ENCODE results near the gene CYTH3.

CYTH3 gene

DNA sequence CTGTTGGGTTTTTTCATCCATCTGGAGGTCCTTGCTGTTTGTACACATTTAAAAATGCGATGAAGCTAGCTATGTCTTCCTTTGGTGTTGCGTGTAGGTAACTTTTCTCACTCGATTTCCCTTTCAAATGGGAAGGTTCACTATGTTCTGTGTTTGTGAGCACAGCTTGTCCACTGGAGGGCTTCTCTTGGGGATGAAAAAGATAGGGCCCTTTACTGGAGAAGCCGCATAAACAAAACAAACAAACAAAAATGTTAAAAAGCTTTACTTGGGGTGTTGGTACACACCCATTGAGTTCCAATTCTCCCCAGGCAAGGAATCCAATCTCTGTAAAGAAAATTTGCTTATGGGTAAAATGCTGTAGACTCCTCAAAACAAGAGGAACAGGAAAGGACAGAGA lies 23.4 kb downstream of the CYTH3 start:
- H3F3A ChIP-seq (ENCODE audit: insufficient read depth) = no peaks in the 10 kb centered on the region
- no peaks in the 10 kb centered on the region for H3K27me3 ChIP-seq (ENCODE audit: low read length)
- TF ChIP-seq EZH2phosphoT487 (conservative IDR thresholded peaks at IDR 0.05; ENCODE audit: low read length) = no peak
- TF ChIP-seq, protein P1, sequence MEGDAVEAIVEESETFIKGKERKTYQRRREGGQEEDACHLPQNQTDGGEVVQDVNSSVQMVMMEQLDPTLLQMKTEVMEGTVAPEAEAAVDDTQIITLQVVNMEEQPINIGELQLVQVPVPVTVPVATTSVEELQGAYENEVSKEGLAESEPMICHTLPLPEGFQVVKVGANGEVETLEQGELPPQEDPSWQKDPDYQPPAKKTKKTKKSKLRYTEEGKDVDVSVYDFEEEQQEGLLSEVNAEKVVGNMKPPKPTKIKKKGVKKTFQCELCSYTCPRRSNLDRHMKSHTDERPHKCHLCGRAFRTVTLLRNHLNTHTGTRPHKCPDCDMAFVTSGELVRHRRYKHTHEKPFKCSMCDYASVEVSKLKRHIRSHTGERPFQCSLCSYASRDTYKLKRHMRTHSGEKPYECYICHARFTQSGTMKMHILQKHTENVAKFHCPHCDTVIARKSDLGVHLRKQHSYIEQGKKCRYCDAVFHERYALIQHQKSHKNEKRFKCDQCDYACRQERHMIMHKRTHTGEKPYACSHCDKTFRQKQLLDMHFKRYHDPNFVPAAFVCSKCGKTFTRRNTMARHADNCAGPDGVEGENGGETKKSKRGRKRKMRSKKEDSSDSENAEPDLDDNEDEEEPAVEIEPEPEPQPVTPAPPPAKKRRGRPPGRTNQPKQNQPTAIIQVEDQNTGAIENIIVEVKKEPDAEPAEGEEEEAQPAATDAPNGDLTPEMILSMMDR (IDR thresholded peaks at IDR 0.05; ENCODE audit: insufficient read depth, low read length, poor library complexity, severe bottlenecking) = no peak
- H3K9me3 ChIP-seq (ENCODE audit: insufficient read depth, low read length) = no peaks in the 10 kb centered on the region
- no peak overlapping the region for H3K4me3 ChIP-seq (ENCODE audit: insufficient read depth, low read length, poor library complexity, severe bottlenecking)
- no peaks in the 10 kb centered on the region for H3K36me3 ChIP-seq (ENCODE audit: low read length)
- H3K9ac ChIP-seq (ENCODE audit: low read length) = no peak overlapping the region
- no peak overlapping the region for H3K27ac ChIP-seq (ENCODE audit: low read depth, low read length)
- H3K9me2 ChIP-seq (replicated peaks; ENCODE audit: insufficient read depth, low read length) = no peaks in the 10 kb centered on the region
- no peak overlapping the region for H2AFZ ChIP-seq (ENCODE audit: low read depth, low read length, severe bottlenecking)
- no peaks in the 10 kb centered on the region for H4K20me1 ChIP-seq (ENCODE audit: low read depth, low read length)
- no peak overlapping the region for H3K4me2 ChIP-seq (ENCODE audit: low read depth, low read length, poor library complexity, severe bottlenecking)
- H3K79me2 ChIP-seq (ENCODE audit: insufficient read depth, low read length) = no peaks in the 10 kb centered on the region

DNA sequence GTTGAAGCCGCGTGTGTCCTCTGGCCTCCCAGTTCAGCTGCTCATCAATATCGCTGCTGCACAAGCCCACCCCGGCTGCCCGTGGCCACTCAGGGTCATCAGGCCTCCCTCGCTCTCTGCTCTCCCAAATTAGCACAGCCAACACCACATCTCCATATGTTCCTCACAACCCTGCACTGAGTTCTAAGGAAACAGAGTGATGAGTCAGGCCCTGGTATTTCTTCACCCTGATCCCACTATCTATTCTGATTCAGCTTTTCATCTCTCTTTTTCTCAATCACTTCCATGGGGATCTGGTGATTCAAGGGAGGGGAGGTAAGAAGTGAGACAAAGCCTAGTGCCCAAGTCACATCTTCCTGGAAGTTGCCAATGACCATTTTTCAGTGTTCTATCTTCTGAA lies 23.8 kb downstream of the CYTH3 start:
- H2AFZ ChIP-seq (ENCODE audit: low read depth, low read length, severe bottlenecking) = no peak overlapping the region
- H4K20me1 ChIP-seq (ENCODE audit: low read depth, low read length) = no peaks in the 10 kb centered on the region
- H3K4me2 ChIP-seq (ENCODE audit: low read depth, low read length, poor library complexity, severe bottlenecking) = no peak overlapping the region
- no peaks in the 10 kb centered on the region for H3K79me2 ChIP-seq (ENCODE audit: insufficient read depth, low read length)
- no peak overlapping the region for H3K4me3 ChIP-seq (ENCODE audit: insufficient read depth, low read length, poor library complexity, severe bottlenecking)
- TF ChIP-seq, protein P1 (IDR thresholded peaks at IDR 0.05; ENCODE audit: insufficient read depth, low read length, poor library complexity, severe bottlenecking) = no peak
- TF ChIP-seq EZH2phosphoT487 (conservative IDR thresholded peaks at IDR 0.05; ENCODE audit: low read length) = no peak
- no peaks in the 10 kb centered on the region for H3K9me3 ChIP-seq (ENCODE audit: insufficient read depth, low read length)
- H3K9ac ChIP-seq (ENCODE audit: low read length) = no peak overlapping the region
- H3K27ac ChIP-seq (ENCODE audit: low read depth, low read length) = no peak overlapping the region
- H3K9me2 ChIP-seq (replicated peaks; ENCODE audit: insufficient read depth, low read length) = no peaks in the 10 kb centered on the region
- no peaks in the 10 kb centered on the region for H3F3A ChIP-seq (ENCODE audit: insufficient read depth)
- no peaks in the 10 kb centered on the region for H3K36me3 ChIP-seq (ENCODE audit: low read length)
- no peaks in the 10 kb centered on the region for H3K27me3 ChIP-seq (ENCODE audit: low read length)

DNA sequence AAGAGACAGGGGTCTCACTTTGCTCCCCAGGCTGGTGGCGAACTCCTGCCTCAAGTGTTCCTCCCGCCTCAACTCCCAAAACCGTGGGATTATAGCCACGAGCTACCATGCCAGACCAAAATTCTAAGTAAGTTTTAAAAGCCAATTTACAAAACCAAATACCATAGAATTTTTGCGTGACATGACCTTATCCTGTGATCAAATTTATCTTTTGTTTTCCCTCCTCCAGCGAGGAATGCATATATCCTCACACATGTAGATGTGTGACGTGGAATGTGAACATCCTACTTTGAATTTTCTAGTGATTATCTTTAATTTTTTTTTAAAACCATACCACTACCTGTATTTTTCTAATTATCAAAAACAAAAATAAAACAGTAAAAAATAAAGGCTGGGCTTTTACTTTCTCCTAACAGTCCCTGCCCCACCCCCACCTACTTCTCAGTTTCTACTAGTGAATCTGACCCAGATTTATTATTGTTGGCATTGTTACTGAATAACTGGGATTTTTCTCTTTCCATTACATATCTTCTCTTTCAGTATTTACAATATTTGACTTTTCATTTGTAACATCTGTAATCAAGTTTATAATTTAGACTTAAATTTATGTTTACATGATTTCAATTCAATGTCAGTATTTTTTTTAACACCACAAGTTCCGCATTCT lies 26.0 kb downstream of the CYTH3 start:
- TF ChIP-seq EZH2phosphoT487 (conservative IDR thresholded peaks at IDR 0.05; ENCODE audit: low read length) = no peak
- TF ChIP-seq, protein P1 (IDR thresholded peaks at IDR 0.05; ENCODE audit: insufficient read depth, low read length, poor library complexity, severe bottlenecking) = no peak
- H3K9ac ChIP-seq (ENCODE audit: low read length) = no peak overlapping the region
- H3K27ac ChIP-seq (ENCODE audit: low read depth, low read length) = no peak overlapping the region
- H3K79me2 ChIP-seq (ENCODE audit: insufficient read depth, low read length) = no peaks in the 10 kb centered on the region
- H3F3A ChIP-seq (ENCODE audit: insufficient read depth) = no peaks in the 10 kb centered on the region
- no peak overlapping the region for H3K4me3 ChIP-seq (ENCODE audit: insufficient read depth, low read length, poor library complexity, severe bottlenecking)
- H3K9me2 ChIP-seq (replicated peaks; ENCODE audit: insufficient read depth, low read length) = no peaks in the 10 kb centered on the region
- no peak overlapping the region for H3K4me2 ChIP-seq (ENCODE audit: low read depth, low read length, poor library complexity, severe bottlenecking)
- no peaks in the 10 kb centered on the region for H3K9me3 ChIP-seq (ENCODE audit: insufficient read depth, low read length)
- no peaks in the 10 kb centered on the region for H3K36me3 ChIP-seq (ENCODE audit: low read length)
- no peaks in the 10 kb centered on the region for H4K20me1 ChIP-seq (ENCODE audit: low read depth, low read length)
- H2AFZ ChIP-seq (ENCODE audit: low read depth, low read length, severe bottlenecking) = no peak overlapping the region
- no peaks in the 10 kb centered on the region for H3K27me3 ChIP-seq (ENCODE audit: low read length)

All from SU-DHL-6 (cell line).